Hepatocyte (in vitro differentiated cells): ENCODE data around the gene SLC44A1.

Source experiments
- EZH2 ChIP-seq: fragments of 200-600 bp; sonication (generic); IDR thresholded peaks from 2 replicates; pipeline ENCODE4 v1.6.1; 2016; ENCODE audit warnings: antibody characterized with exemption, mild to moderate bottlenecking, borderline replicate concordance
- TF ChIP-seq, protein P1 (sequence below): fragments of 200-600 bp; sonication (generic); IDR thresholded peaks from 2 replicates; pipeline ENCODE4 v1.5.1; 2016; ENCODE audit warnings: antibody characterized with exemption, mild to moderate bottlenecking; ENCODE audit not compliant: poor library complexity

DNA sequence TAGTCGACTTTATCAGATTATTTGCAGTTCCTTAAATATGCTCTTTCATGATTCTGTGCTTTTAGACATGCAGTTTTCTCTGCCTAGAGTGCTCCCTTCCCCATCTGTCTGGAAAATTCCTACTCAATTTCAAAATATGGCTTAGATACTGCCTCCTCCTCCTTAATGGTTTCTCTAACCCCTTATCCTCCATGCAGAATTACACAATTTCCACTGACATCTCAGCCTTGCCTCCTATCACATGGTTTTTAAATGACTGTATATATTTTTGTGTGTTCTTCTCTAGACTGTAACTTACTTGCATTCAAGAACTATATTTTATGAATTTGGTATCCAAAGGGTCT lies 85.2 kb downstream of the SLC44A1 start:
- TF ChIP-seq, protein P1, sequence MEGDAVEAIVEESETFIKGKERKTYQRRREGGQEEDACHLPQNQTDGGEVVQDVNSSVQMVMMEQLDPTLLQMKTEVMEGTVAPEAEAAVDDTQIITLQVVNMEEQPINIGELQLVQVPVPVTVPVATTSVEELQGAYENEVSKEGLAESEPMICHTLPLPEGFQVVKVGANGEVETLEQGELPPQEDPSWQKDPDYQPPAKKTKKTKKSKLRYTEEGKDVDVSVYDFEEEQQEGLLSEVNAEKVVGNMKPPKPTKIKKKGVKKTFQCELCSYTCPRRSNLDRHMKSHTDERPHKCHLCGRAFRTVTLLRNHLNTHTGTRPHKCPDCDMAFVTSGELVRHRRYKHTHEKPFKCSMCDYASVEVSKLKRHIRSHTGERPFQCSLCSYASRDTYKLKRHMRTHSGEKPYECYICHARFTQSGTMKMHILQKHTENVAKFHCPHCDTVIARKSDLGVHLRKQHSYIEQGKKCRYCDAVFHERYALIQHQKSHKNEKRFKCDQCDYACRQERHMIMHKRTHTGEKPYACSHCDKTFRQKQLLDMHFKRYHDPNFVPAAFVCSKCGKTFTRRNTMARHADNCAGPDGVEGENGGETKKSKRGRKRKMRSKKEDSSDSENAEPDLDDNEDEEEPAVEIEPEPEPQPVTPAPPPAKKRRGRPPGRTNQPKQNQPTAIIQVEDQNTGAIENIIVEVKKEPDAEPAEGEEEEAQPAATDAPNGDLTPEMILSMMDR: no peak
- TF ChIP-seq EZH2: no peak
